Right lobe of liver (tissue), 6 donors: ENCODE results near the gene RPL13A. TPM values are rescaled to one million over a fixed set of nuclear protein-coding genes. Genes with fewer than 3 reads are reported as not detected.
A peak's percentile ranks its signal among the peaks of the same experiment; 100 is the strongest.

Source experiments
- ATAC-seq, 4 donors: fragments of 200-7000 bp; cut with Tn5 transposase; one replicate each; pipeline ENCODE4 v1.9.1; 2020; ENCODE audit warnings: mild to moderate bottlenecking in 4 of 4, moderate library complexity in 4 of 4
- DNase-seq, 3 donors: peaks; one replicate each; pipeline ENCODE4 v3.0.0-alpha.2; 2020
- H3K27ac ChIP-seq, 3 donors: fragments of 200-600 bp; one replicate each; pipeline ENCODE4 v1.8.0; 2022
- H3K27me3 ChIP-seq, 2 donors: fragments of 200-600 bp; one replicate each; pipeline ENCODE4 v1.8.0; 2022
- H3K36me3 ChIP-seq, 4 donors: fragments of 200-600 bp; sonication (generic) in 1 of 4; one replicate each; pipeline versions ENCODE4 v1.5.1 to v1.8.0; 2017 to 2022; ENCODE audit warnings: control low read depth in 1 of 4
- H3K4me1 ChIP-seq, 4 donors: fragments of 200-600 bp; sonication (generic) in 1 of 4; one replicate each; pipeline versions ENCODE4 v1.5.1 to v1.8.0; 2017 to 2022; ENCODE audit warnings: control low read depth in 1 of 4
- H3K4me3 ChIP-seq, 3 donors: fragments of 200-600 bp; one replicate each; pipeline ENCODE4 v1.8.0; 2022
- H3K9me3 ChIP-seq, 4 donors: fragments of 200-600 bp; sonication (generic) in 1 of 4; one replicate each; pipeline versions ENCODE4 v1.5.1 to v1.8.0; 2017 to 2022; ENCODE audit warnings: control low read depth in 1 of 4
- CTCF ChIP-seq, 4 donors: fragments of 200-600 bp in 3 of 4; fragments of 450-650 bp in 1 of 4; IDR thresholded peaks; one replicate each; pipeline versions ENCODE4 v1.5.1 to v1.8.0; 2016 to 2022; ENCODE audit warnings: antibody characterized with exemption in 4 of 4, mild to moderate bottlenecking in 2 of 4
- POLR2A ChIP-seq: fragments of 450-650 bp; IDR thresholded peaks from one replicate; pipeline ENCODE4 v1.6.1; 2017; ENCODE audit warnings: antibody characterized with exemption, mild to moderate bottlenecking
- WGBS: methylation state at CpG from one replicate; pipeline ENCODE4 v1.1.6; 2018; ENCODE audit warnings: low coverage, low lambda C conversion rate; ENCODE audit not compliant: insufficient coverage; ENCODE audit errors: missing lambda C conversion rate; 5-methylcytosine and 5-hydroxymethylcytosine counted together
- intact Hi-C, 2 donors: fragments of 100-400 bp; cut with DNase I; formaldehyde crosslinking; loops; one replicate each; pipeline versions ENCODE4 v1.11.2 to v1.14.1; 2022
- total RNA-seq, 6 experiments: library from RNA; depleted of rRNA in 2 of 6; stranded (reverse); fragments of >200 nt in 2 of 6; fragmentation: NEBNext Ultra II Directional in 3 of 6; extraction: Animal tissue kit (Norgen Biotek cat#: 25700) in 3 of 6; gene quantifications; one replicate each; pipeline versions ENCODE4 v1.1.0 to v1.2.4, GENCODE V29; 2016 to 2023
- donor health status: DM: no; HTN: yes; CAD: no.
- donor health status: DM: no; HTN: no; CAD: no.
- donor health status: DM: no; HTN: no; CAD: no.
- donor health status: DM: no; HTN: yes; CAD: no.
- donor health status: DM: no; HTN: yes; CAD: no.

RPL13A gene
- total RNA-seq, 6 experiments from 2014 or later, result 675 to 992 (median 801) TPM

- whole genome bisulfite sequencing, result 92% methylated on average over 6 of the region's 6 CpGs
- no peak for DNase-seq
- TF ChIP-seq POLR2A (no peak), CTCF (IDR thresholded peaks at IDR 0.05) (no peak)
- peaks cover 0 to 11% (median 0%) of the 10 kb centered on the region in 4 donors for H3K4me1 ChIP-seq
- no peak overlapping the region for H3K27ac ChIP-seq
- H3K27me3 ChIP-seq, result no peaks in the 10 kb centered on the region
- peaks cover 0 to 3% (median 2%) of the 10 kb centered on the region in 4 donors for H3K36me3 ChIP-seq
- intact Hi-C loops, result no loop called here
- ATAC-seq, result no peak
- no peaks in the 10 kb centered on the region for H3K9me3 ChIP-seq
- no peak overlapping the region for H3K4me3 ChIP-seq
These were observed 39.0 kb upstream of the RPL13A start for GRCh38 chr19:49448432-49448786.

GRCh38 chr19:49450405-49450804 is 37.0 kb upstream of the RPL13A start:
- Histone ChIP-seq H3K4me1 (peaks cover 0 to 11% (median 3%) of the 10 kb centered on the region in 4 donors), H3K27me3 (no peaks in the 10 kb centered on the region), H3K36me3 (peaks cover 0 to 3% (median 2%) of the 10 kb centered on the region in 4 donors), H3K9me3 (no peaks in the 10 kb centered on the region), H3K4me3 (peak overlapping the region in 1 of 3 donors; percentile 85), H3K27ac (no peak overlapping the region)
- DNase-seq (no peak), ATAC-seq (no peak)
- TF ChIP-seq POLR2A (no peak), CTCF (IDR thresholded peaks at IDR 0.05) (no peak)
- intact Hi-C loops, result no loop called here
- 84% methylated on average over 7 of the region's 7 CpGs for WGBS

- DNase-seq (peak; percentile 92 to 97 (median 95)), ATAC-seq (peak; percentile 78 to 82 (median 79))
- Histone ChIP-seq H3K27me3 (no peaks in the 10 kb centered on the region), H3K9me3 (no peaks in the 10 kb centered on the region), H3K4me3 (peak within 1 kb of the TSS; percentile 73 to 86 (median 85)), H3K36me3 (peaks cover 0 to 3% (median 1%) of the 10 kb centered on the region in 4 donors), H3K4me1 (peaks cover 0 to 11% (median 3%) of the 10 kb centered on the region in 4 donors), H3K27ac (peak within 1 kb of the TSS; percentile 75 to 83 (median 82))
- peak in 2 of 4 donors; percentile 28 to 34 for TF ChIP-seq CTCF (IDR thresholded peaks at IDR 0.05)
- TF ChIP-seq POLR2A, result peak; percentile 32
- WGBS, result 2% methylated on average over 34 of the region's 42 CpGs
- intact Hi-C loops, result no loop called here
These were observed 35.8 kb upstream of the RPL13A start, which contains the start of gene PIH1D1 for GRCh38 chr19:49451430-49452181. Gene PIH1D1 (minus strand): TSS chr19:49451814. CDS start chr19:49451574, 240 bp downstream.

GRCh38 chr19:49453013-49453756 is 34.2 kb upstream of the RPL13A start, which contains the start of gene ALDH16A1:
Gene ALDH16A1 (plus strand): TSS chr19:49453225. CDS start chr19:49453332, 107 bp downstream.
- H3K27me3 ChIP-seq, result no peaks in the 10 kb centered on the region
- TF ChIP-seq CTCF (IDR thresholded peaks at IDR 0.05) (no peak), POLR2A (peak; percentile 80)
- H3K36me3 ChIP-seq, result no peaks in the 10 kb centered on the region
- no peaks in the 10 kb centered on the region for H3K9me3 ChIP-seq
- peak; percentile 86 to 93 (median 89) for ATAC-seq
- H3K27ac ChIP-seq, result peak within 1 kb of the TSS; percentile 75 to 83 (median 82)
- H3K4me3 ChIP-seq, result peak within 1 kb of the TSS; percentile 50 to 85 (median 73)
- peaks cover 0 to 11% (median 3%) of the 10 kb centered on the region in 4 donors for H3K4me1 ChIP-seq
- intact Hi-C loops, result no loop called here
- WGBS, result under 1% methylated on average over 18 of the region's 66 CpGs
- DNase-seq, result peak; percentile 98 to 99 (median 99)
